ENCODE measurements around the gene KLK5. TPM values are rescaled to one million over a fixed set of nuclear protein-coding genes. Genes with fewer than 3 reads are reported as not detected.

Gene KLK5
- polyA plus RNA-seq, 2 of the 4 experiments (the other 2 are of a cell fraction), result not detected

- Histone ChIP-seq H3K4me1 (peaks cover 16% of the 10 kb centered on the region; the same call in 2 of the 3 replicates), H3K9me3 (no peaks in the 10 kb centered on the region), H3K27ac (no peak overlapping the region), H3K4me3 (no peak overlapping the region), H3K4me2 (no peak overlapping the region)
- ChIA-PET CTCF (interaction anchor here (1.6 kb wide), 1 partner anchor 43 kb away, joined by 5 read pairs; no protein-coding TSS in a partner anchor), POLR2A (no interaction called here)
- TF ChIP-seq BCL3 (IDR thresholded peaks at IDR 0.05), result no peak
- 35% methylated on average over 4 of the region's 4 CpGs for WGBS (ENCODE audit: missing lambda C conversion rate)
- no peak for ATAC-seq
- no peak for DNase-seq (ENCODE audit: low read depth in 1 of 2, low spot score in 1 of 2)
- FAIRE-seq, result no peak
Observed at GRCh38 chr19:50977626-50978025, 24.8 kb upstream of the KLK5 start.

GRCh38 chr19:50975766-50976165 is 22.9 kb upstream of the KLK5 start:
- H3K4me2 ChIP-seq, result peak overlapping the region; percentile 52
- 7% methylated on average over 8 of the region's 8 CpGs for WGBS (ENCODE audit: missing lambda C conversion rate)
- peak; percentile 45 to 72 for DNase-seq (ENCODE audit: low read depth in 1 of 2, low spot score in 1 of 2)
- no peaks in the 10 kb centered on the region for H3K9me3 ChIP-seq
- peaks cover 16% of the 10 kb centered on the region; the same call in 2 of the 3 replicates for H3K4me1 ChIP-seq
- peak; percentile 73 to 82 for ATAC-seq
- no peak overlapping the region for H3K4me3 ChIP-seq
- ChIA-PET CTCF (no interaction called here), POLR2A (no interaction called here)
- peak overlapping the region in 1 of 2 experiments; percentile 31; a peak in 1 of 6 replicates for H3K27ac ChIP-seq
- no peak for TF ChIP-seq PBX3 (IDR thresholded peaks at IDR 0.05)
- no peak for TF ChIP-seq RCOR1 (IDR thresholded peaks at IDR 0.05; ENCODE audit: low read depth, low read length)
- no peak for TF ChIP-seq BHLHE40 (IDR thresholded peaks at IDR 0.05; ENCODE audit: low read depth, low read length)
- TF ChIP-seq PHF8 (IDR thresholded peaks at IDR 0.05; ENCODE audit: borderline replicate concordance, low read depth), result no peak
- TF ChIP-seq POLR2AphosphoS2 (conservative IDR thresholded peaks at IDR 0.05; ENCODE audit: low read length), result no peak
- TF ChIP-seq RARB (CRISPR knock-in tag; IDR thresholded peaks at IDR 0.05), result no peak
- no peak for TF ChIP-seq JUNB (IDR thresholded peaks at IDR 0.05)
- TF ChIP-seq JUN (IDR thresholded peaks at IDR 0.05), result no peak
- TF ChIP-seq SMC3 (IDR thresholded peaks at IDR 0.05), result no peak
- no peak for TF ChIP-seq HOXB13 (CRISPR knock-in tag; IDR thresholded peaks at IDR 0.05; ENCODE audit: low read depth)
- TF ChIP-seq FOXS1 (CRISPR knock-in tag; IDR thresholded peaks at IDR 0.05), result no peak
- no peak for TF ChIP-seq KDM5A (IDR thresholded peaks at IDR 0.05)
- TF ChIP-seq NFE2L2 (conservative IDR thresholded peaks at IDR 0.05; ENCODE audit: low read length), result no peak
- no peak for TF ChIP-seq NPAS2 (CRISPR knock-in tag; IDR thresholded peaks at IDR 0.05; ENCODE audit: borderline replicate concordance)
- TF ChIP-seq ELK1 (IDR thresholded peaks at IDR 0.05; ENCODE audit: low read depth, low read length), result no peak
- FAIRE-seq, result no peak

GRCh38 chr19:50974702-50975556 is 22.1 kb upstream of the KLK5 start:
- FAIRE-seq, result no peak

More at GRCh38 chr19:50974702-50975556, 22.1 kb upstream of the KLK5 start:
- 4% methylated on average over 1 of the region's 9 CpGs for WGBS (ENCODE audit: missing lambda C conversion rate)
- no peak for DNase-seq (ENCODE audit: low read depth in 1 of 2, low spot score in 1 of 2)
- peak overlapping the region; percentile 52; the same call in 2 of the 3 replicates for H3K4me2 ChIP-seq
- no peak overlapping the region; a peak in 1 of 6 replicates for H3K27ac ChIP-seq
- peaks cover 16% of the 10 kb centered on the region; the same call in 2 of the 3 replicates for H3K4me1 ChIP-seq
- POLR2A ChIA-PET, result no interaction called here
- no peaks in the 10 kb centered on the region for H3K9me3 ChIP-seq
- no peak for ATAC-seq
- CTCF ChIA-PET, result no interaction called here
- TF ChIP-seq CTCF (IDR thresholded peaks at IDR 0.05), result no peak
- TF ChIP-seq CHD4 (IDR thresholded peaks at IDR 0.05; ENCODE audit: borderline replicate concordance), result no peak
- H3K4me3 ChIP-seq, result no peak overlapping the region
